SU-DHL-6 (cell line): ENCODE results near the gene VEZT.

Experiments
- CTCF ChIP-seq: fragments of 200-600 bp; sonication (generic); IDR thresholded peaks from one replicate; pipeline ENCODE4 v1.5.1; 2017; ENCODE audit warnings: antibody characterized with exemption, mild to moderate bottlenecking, low read length, moderate library complexity; ENCODE audit not compliant: insufficient read depth, poor library complexity, severe bottlenecking
- EZH2phosphoT487 ChIP-seq: fragments of 200-600 bp; sonication (generic), shearing (Covaris generic); conservative IDR thresholded peaks from 2 replicates; pipeline ENCODE4 v1.6.1; 2018; ENCODE audit warnings: mild to moderate bottlenecking, antibody characterized with exemption, low read length, moderate library complexity, mixed read lengths

- TF ChIP-seq EZH2phosphoT487 (no peak), CTCF (no peak)
Observed at GRCh38 chr12:95178136-95178535, 39.5 kb upstream of the VEZT start.
